HEK293 (cell line): Measurements from ENCODE around the gene PHYHD1.

Experiments used
- CTCF ChIA-PET: fragments of 350-600 bp; formaldehyde crosslinking; extraction: SDS; loops from one replicate; lab custom pipeline; 2021; ENCODE audit warnings: antibody characterized with exemption; lab: Yijun Ruan, JAX
- POLR2A ChIA-PET: fragments of 300-600 bp; formaldehyde crosslinking; extraction: SDS; loops from one replicate; lab custom pipeline; 2020; ENCODE audit warnings: antibody characterized with exemption, inconsistent platforms; lab: Yijun Ruan, JAX
- H3K27ac ChIP-seq: fragments of 200-500 bp; sonication (Bioruptor generic); 2 replicates; pipeline ENCODE4 v1.5.1; 2014; ENCODE audit warnings: low read depth, low read length, control low read depth, inconsistent platforms; ENCODE audit errors: extremely low read depth
- H3K36me3 ChIP-seq, 2 experiments: fragments of 200-500 bp in 1 of 2; sonication (Bioruptor generic) in 1 of 2; 1 replicate in 1 of 2; 2 replicates in 1 of 2; pipeline ENCODE4 v1.5.1; 2014 to 2017; ENCODE audit warnings: inconsistent platforms in 2 of 2, low read length in 2 of 2; ENCODE audit not compliant: control insufficient read depth in 2 of 2, insufficient read depth in 1 of 2
- H3K4me1 ChIP-seq: fragments of 200-500 bp; sonication (Bioruptor generic); 2 replicates; pipeline ENCODE4 v1.5.1; 2014; ENCODE audit warnings: mild to moderate bottlenecking, low read length, inconsistent platforms; ENCODE audit not compliant: control insufficient read depth, insufficient read depth
- H3K4me3 ChIP-seq: 2 replicates; pipeline ENCODE4 v1.5.1; 2011; ENCODE audit warnings: low read depth, mild to moderate bottlenecking, control low read depth, low read length, moderate library complexity
- H3K9me3 ChIP-seq: fragments of 200-500 bp; sonication (Bioruptor generic); 2 replicates; pipeline ENCODE4 v1.5.1; 2014; ENCODE audit warnings: low read depth, low read length, inconsistent platforms; ENCODE audit not compliant: control insufficient read depth, insufficient read depth
- GLIS1 ChIP-seq: fragments of 450-650 bp; formaldehyde crosslinking; IDR thresholded peaks from 2 replicates; pipeline ENCODE4 v1.5.1; 2016; ENCODE audit warnings: missing biosample characterization, missing genetic modification characterization
- GLIS2 ChIP-seq: fragments of 450-650 bp; formaldehyde crosslinking; IDR thresholded peaks from 2 replicates; pipeline ENCODE4 v1.5.1; 2016; ENCODE audit warnings: missing biosample characterization, missing genetic modification characterization
- KLF17 ChIP-seq: fragments of 450-650 bp; formaldehyde crosslinking; IDR thresholded peaks from 2 replicates; pipeline ENCODE4 v1.5.1; 2016; ENCODE audit warnings: missing biosample characterization, missing genetic modification characterization
- YY1 ChIP-seq: fragments of 450-650 bp; formaldehyde crosslinking; IDR thresholded peaks from 2 replicates; pipeline ENCODE4 v1.5.1; 2018; ENCODE audit warnings: missing biosample characterization, missing genetic modification characterization
- YY2 ChIP-seq: fragments of 450-650 bp; formaldehyde crosslinking; IDR thresholded peaks from 2 replicates; pipeline ENCODE4 v1.5.1; 2016; ENCODE audit warnings: missing biosample characterization, missing genetic modification characterization
- ZBTB48 ChIP-seq: fragments of 450-650 bp; formaldehyde crosslinking; IDR thresholded peaks from 2 replicates; pipeline ENCODE4 v1.5.1; 2016; ENCODE audit warnings: missing biosample characterization, missing genetic modification characterization
- ZFP41 ChIP-seq: fragments of 450-650 bp; formaldehyde crosslinking; IDR thresholded peaks from 2 replicates; pipeline ENCODE4 v1.5.1; 2016; ENCODE audit warnings: missing biosample characterization, missing genetic modification characterization, borderline replicate concordance
- ZIC2 ChIP-seq: fragments of 450-650 bp; formaldehyde crosslinking; IDR thresholded peaks from 2 replicates; pipeline ENCODE4 v1.5.1; 2016; ENCODE audit warnings: missing biosample characterization, missing genetic modification characterization
- ZNF138 ChIP-seq: fragments of 450-650 bp; formaldehyde crosslinking; IDR thresholded peaks from 2 replicates; pipeline ENCODE4 v1.5.1; 2016; ENCODE audit warnings: missing biosample characterization, missing genetic modification characterization, borderline replicate concordance
- ZNF16 ChIP-seq: fragments of 450-650 bp; formaldehyde crosslinking; IDR thresholded peaks from 2 replicates; pipeline ENCODE4 v1.5.1; 2016; ENCODE audit warnings: low read depth, missing biosample characterization, missing genetic modification characterization
- ZNF394 ChIP-seq: fragments of 450-650 bp; formaldehyde crosslinking; IDR thresholded peaks from 2 replicates; pipeline ENCODE4 v1.5.1; 2016; ENCODE audit warnings: missing biosample characterization, missing genetic modification characterization, mild to moderate bottlenecking, moderate library complexity, borderline replicate concordance
- ZNF514 ChIP-seq: fragments of 450-650 bp; formaldehyde crosslinking; IDR thresholded peaks from 2 replicates; pipeline ENCODE4 v1.5.1; 2016; ENCODE audit warnings: missing biosample characterization, missing genetic modification characterization
- ZNF518A ChIP-seq: fragments of 450-650 bp; formaldehyde crosslinking; conservative IDR thresholded peaks from 2 replicates; pipeline ENCODE4 v1.5.1; 2016; ENCODE audit warnings: low read depth, missing biosample characterization, missing genetic modification characterization
- ZNF548 ChIP-seq: fragments of 450-650 bp; formaldehyde crosslinking; IDR thresholded peaks from 2 replicates; pipeline ENCODE4 v1.5.1; 2016; ENCODE audit warnings: missing biosample characterization, missing genetic modification characterization
- ZSCAN16 ChIP-seq: fragments of 450-650 bp; formaldehyde crosslinking; IDR thresholded peaks from 2 replicates; pipeline ENCODE4 v1.5.1; 2016; ENCODE audit warnings: missing biosample characterization, missing genetic modification characterization
- ZSCAN18 ChIP-seq: fragments of 450-650 bp; formaldehyde crosslinking; IDR thresholded peaks from 2 replicates; pipeline ENCODE4 v1.5.1; 2016; ENCODE audit warnings: missing biosample characterization, missing genetic modification characterization
- TF ChIP-seq, protein P1 (sequence below): fragments of 450-650 bp; formaldehyde crosslinking; IDR thresholded peaks from 2 replicates; pipeline ENCODE4 v1.5.1; 2017; ENCODE audit warnings: missing biosample characterization, missing genetic modification characterization

The PHYHD1 gene

GRCh38 chr9:128903079-128903461 lies 17.7 kb upstream of the PHYHD1 start:
- Histone ChIP-seq H3K36me3 (peaks cover 0 to 30% of the 10 kb centered on the region in 2 experiments; a peak in 2 of 3 replicates), H3K4me3 (no peak overlapping the region), H3K27ac (no peak overlapping the region), H3K4me1 (no peaks in the 10 kb centered on the region), H3K9me3 (no peaks in the 10 kb centered on the region)
- ChIA-PET CTCF (no interaction called here), POLR2A (interaction anchor here (0.6 to 0.9 kb wide), 2 partner anchors 9 to 13 kb away, joined by 3 to 4 read pairs; no protein-coding TSS in a partner anchor)
- TF ChIP-seq GLIS2 (tag by site-specific recombination) (peak; percentile 42), YY2 (tag by site-specific recombination) (no peak), ZFP41 (tag by site-specific recombination) (no peak), YY1 (tag by site-specific recombination) (no peak), ZNF548 (tag by site-specific recombination) (no peak), ZNF138 (no peak), GLIS1 (tag by site-specific recombination) (peak; percentile 97), ZSCAN18 (tag by site-specific recombination) (no peak), ZNF394 (tag by site-specific recombination) (no peak), ZNF16 (tag by site-specific recombination) (no peak), ZIC2 (tag by site-specific recombination) (peak; percentile 68), ZSCAN16 (no peak), ZBTB48 (tag by site-specific recombination) (no peak), ZNF518A (tag by site-specific recombination) (no peak), KLF17 (tag by site-specific recombination) (no peak), ZNF514 (tag by site-specific recombination) (no peak)
- TF ChIP-seq, protein P1, sequence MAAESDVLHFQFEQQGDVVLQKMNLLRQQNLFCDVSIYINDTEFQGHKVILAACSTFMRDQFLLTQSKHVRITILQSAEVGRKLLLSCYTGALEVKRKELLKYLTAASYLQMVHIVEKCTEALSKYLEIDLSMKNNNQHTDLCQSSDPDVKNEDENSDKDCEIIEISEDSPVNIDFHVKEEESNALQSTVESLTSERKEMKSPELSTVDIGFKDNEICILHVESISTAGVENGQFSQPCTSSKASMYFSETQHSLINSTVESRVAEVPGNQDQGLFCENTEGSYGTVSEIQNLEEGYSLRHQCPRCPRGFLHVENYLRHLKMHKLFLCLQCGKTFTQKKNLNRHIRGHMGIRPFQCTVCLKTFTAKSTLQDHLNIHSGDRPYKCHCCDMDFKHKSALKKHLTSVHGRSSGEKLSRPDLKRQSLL: no peak
